ENCODE results near the gene ITPRIPL2.

Gene ITPRIPL2

GRCh38 chr16:19119564-19119963 lies 5.8 kb downstream of the ITPRIPL2 start:
- DNase-seq (ENCODE audit: low spot score): no peak

- DNase-seq (ENCODE audit: low spot score): no peak
Measured at GRCh38 chr16:19123535-19124178, 9.9 kb downstream of the ITPRIPL2 start.

- no peak for DNase-seq (ENCODE audit: low spot score)
Measured at GRCh38 chr16:19126300-19126699, 12.5 kb downstream of the ITPRIPL2 start.

- DNase-seq (ENCODE audit: low spot score): no peak
Measured at GRCh38 chr16:19127205-19127604, 13.4 kb downstream of the ITPRIPL2 start.

- DNase-seq (ENCODE audit: low spot score): no peak
Measured at GRCh38 chr16:19127674-19128131, 13.9 kb downstream of the ITPRIPL2 start.

GRCh38 chr16:19128454-19129200 lies 14.9 kb downstream of the ITPRIPL2 start:
- DNase-seq (ENCODE audit: low spot score): no peak

GRCh38 chr16:19130385-19130784 lies 16.6 kb downstream of the ITPRIPL2 start:
- DNase-seq (ENCODE audit: low spot score): no peak

- no peak for DNase-seq (ENCODE audit: low spot score)
Measured at GRCh38 chr16:19130852-19131824, 17.4 kb downstream of the ITPRIPL2 start.

GRCh38 chr16:19131825-19132218 lies 18.1 kb downstream of the ITPRIPL2 start:
- no peak for DNase-seq (ENCODE audit: low spot score)

GRCh38 chr16:19132255-19132654 lies 18.5 kb downstream of the ITPRIPL2 start:
- DNase-seq (ENCODE audit: low spot score): no peak

- no peak for DNase-seq (ENCODE audit: low spot score)
Measured at GRCh38 chr16:19132898-19133297, 19.1 kb downstream of the ITPRIPL2 start.

- no peak for DNase-seq (ENCODE audit: low spot score)
Measured at GRCh38 chr16:19133600-19133999, 19.8 kb downstream of the ITPRIPL2 start.

- DNase-seq (ENCODE audit: low spot score): no peak
Measured at GRCh38 chr16:19135201-19135842, 21.6 kb downstream of the ITPRIPL2 start.

GRCh38 chr16:19135896-19136438 lies 22.2 kb downstream of the ITPRIPL2 start:
- DNase-seq (ENCODE audit: low spot score): no peak

- DNase-seq (ENCODE audit: low spot score): no peak
Measured at GRCh38 chr16:19136549-19137196, 22.9 kb downstream of the ITPRIPL2 start.

- no peak for DNase-seq (ENCODE audit: low spot score)
Measured at GRCh38 chr16:19137201-19138128, 23.7 kb downstream of the ITPRIPL2 start.

- no peak for DNase-seq (ENCODE audit: low spot score)
Measured at GRCh38 chr16:19138601-19139000, 24.8 kb downstream of the ITPRIPL2 start.

- DNase-seq (ENCODE audit: low spot score): no peak
Measured at GRCh38 chr16:19139436-19140091, 25.8 kb downstream of the ITPRIPL2 start.

- no peak for DNase-seq (ENCODE audit: low spot score)
Measured at GRCh38 chr16:19140396-19140795, 26.6 kb downstream of the ITPRIPL2 start.

All from NAMALWA (cell line).